Tibial nerve (tissue), 4 donors: Measurements from ENCODE around the gene CFAP299.

Experiments
- CTCF ChIP-seq, 5 experiments: fragments of 200-600 bp in 3 of 5; fragments of 450-650 bp in 2 of 5; sonication (generic) in 3 of 5; IDR thresholded peaks; one replicate each; pipeline ENCODE4 v1.5.1; 2016 to 2019; ENCODE audit warnings: antibody characterized with exemption in 5 of 5, mild to moderate bottlenecking in 3 of 5, moderate library complexity in 2 of 5
- EP300 ChIP-seq, 2 donors: sonication (generic); formaldehyde crosslinking; IDR thresholded peaks; one replicate each; pipeline ENCODE4 v1.6.1; 2017; ENCODE audit warnings: antibody characterized with exemption in 2 of 2, mild to moderate bottlenecking in 1 of 2
- POLR2A ChIP-seq, 2 donors: fragments of 450-650 bp; IDR thresholded peaks; one replicate each; pipeline ENCODE4 v1.6.1; 2017; ENCODE audit warnings: antibody characterized with exemption in 2 of 2, mild to moderate bottlenecking in 2 of 2, moderate library complexity in 2 of 2

DNA sequence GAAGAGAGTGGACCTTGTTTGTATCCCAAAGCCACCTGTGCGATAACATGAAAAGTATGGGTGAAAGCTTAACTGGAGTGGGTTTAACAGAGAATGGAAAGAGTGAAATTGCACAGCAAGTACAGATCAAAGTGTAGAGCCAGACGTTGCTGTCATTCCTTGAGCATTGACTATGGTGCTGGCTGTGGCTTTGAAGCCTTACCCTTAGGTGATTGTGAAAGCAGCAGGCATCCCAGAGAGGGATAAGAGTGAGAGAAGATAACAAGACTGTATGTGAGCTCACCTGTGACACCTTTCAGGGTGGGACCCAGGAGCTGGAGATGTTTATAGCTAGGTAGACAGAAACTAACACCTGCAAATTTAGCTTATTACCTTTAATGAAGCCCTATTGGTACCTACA lies 77.6 kb downstream of the CFAP299 start:
- TF ChIP-seq CTCF (IDR thresholded peaks at IDR 0.05) (no peak), POLR2A (IDR thresholded peaks at IDR 0.05) (no peak), EP300 (IDR thresholded peaks at IDR 0.05) (no peak)
